ENCODE measurements around the gene P4HB.

P4HB gene

GRCh38 chr17:81808778-81809555, 51.4 kb downstream of the P4HB start:
- no peak for DNase-seq

DNA sequence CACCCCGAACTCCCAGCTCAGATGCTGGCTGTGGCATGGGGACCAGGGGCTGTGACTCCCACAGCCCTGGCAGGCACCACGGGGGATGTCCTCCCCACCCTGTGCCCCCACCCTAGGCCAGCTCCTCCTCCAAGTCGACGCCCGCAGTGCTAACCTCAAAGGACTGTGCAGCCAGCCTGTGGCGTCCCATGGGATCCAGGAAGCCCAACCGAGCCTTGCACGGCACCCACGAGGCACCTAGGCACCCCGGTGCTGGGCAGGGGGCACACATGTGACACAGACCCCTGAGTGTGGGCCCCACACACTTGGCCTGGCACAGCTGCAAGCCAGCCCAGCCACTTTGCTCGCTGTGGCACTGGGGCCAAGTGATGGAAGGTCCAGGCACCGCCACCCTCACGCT, 52.5 kb downstream of the P4HB start:
- DNase-seq = no peak

DNA sequence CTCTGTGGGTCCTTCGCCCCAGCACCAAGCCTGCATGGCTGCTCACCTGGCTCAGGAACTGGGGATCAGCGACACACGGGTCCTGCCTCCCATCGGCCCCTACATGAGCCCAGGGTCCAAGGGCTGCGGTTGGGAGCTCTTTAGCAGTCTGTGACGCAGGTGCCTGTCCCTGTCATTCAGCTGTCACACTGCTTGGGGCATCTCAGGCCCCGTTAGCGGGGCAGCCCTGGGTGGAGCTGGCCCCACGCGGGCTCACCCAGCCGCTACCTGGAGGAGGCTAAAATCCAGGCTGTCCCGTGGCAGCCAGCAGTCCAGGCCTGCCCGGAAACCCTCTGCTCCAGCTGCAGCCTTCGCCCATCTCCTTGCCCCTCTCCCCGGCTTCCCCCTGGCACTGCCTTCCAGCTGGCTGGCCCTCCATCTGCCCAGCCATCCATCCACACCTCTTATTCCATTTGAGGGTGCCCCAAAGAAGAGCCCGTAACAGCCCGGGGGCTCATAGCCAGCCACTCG, 53.1 kb downstream of the P4HB start:
- DNase-seq = no peak

- no peak for DNase-seq
Measured at GRCh38 chr17:81806461-81807209, 53.7 kb downstream of the P4HB start.

GRCh38 chr17:81805707-81806460, 54.5 kb downstream of the P4HB start:
- DNase-seq = no peak

DNA sequence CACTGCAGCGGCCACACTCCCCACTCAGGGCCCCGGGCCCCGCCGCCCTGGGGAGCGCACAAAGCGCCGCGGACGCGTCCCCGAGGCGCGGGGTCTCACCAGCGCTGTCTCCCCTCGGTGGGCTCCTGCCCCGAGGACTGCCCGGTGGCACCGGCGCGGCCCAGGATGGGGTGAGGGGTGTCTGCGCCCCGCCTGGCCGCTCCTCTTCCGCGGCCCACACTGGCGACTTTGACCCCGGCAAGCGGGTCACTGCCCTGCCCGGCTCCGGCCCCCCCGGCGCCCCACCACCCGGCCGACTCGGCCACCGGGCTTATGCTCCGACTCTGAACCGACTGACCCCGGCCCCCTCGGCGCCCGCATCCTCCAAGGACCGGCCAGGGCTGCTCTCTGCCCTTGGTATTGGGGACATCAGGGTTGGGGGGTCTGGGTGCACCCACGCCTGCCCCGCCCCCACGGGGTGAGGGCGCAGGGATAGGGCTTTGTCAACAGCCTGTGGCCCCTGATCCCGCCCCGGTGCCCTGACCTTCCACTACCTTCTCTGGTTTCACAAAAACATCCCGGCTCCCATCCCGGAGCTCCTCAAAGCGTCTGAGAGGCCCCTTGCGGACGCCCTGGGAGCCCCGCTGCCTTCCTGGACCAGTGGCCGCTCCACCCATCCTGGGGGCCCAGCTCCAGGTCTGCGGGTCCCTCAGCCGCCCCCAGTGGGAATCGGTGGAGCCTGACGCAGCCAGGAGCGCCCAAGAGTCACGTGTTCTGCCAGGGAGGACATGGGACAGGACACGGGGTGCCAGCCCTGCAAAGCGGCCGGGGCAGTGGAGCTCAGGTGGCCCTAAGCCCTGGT, 55.6 kb downstream of the P4HB start:
- no peak for DNase-seq

- DNase-seq = no peak
Measured at GRCh38 chr17:81803728-81804558, 56.4 kb downstream of the P4HB start, which contains the start of gene GCGR. GCGR (plus strand) TSS chr17:81804150; CDS start chr17:81809019, 4,869 bp downstream.

DNA sequence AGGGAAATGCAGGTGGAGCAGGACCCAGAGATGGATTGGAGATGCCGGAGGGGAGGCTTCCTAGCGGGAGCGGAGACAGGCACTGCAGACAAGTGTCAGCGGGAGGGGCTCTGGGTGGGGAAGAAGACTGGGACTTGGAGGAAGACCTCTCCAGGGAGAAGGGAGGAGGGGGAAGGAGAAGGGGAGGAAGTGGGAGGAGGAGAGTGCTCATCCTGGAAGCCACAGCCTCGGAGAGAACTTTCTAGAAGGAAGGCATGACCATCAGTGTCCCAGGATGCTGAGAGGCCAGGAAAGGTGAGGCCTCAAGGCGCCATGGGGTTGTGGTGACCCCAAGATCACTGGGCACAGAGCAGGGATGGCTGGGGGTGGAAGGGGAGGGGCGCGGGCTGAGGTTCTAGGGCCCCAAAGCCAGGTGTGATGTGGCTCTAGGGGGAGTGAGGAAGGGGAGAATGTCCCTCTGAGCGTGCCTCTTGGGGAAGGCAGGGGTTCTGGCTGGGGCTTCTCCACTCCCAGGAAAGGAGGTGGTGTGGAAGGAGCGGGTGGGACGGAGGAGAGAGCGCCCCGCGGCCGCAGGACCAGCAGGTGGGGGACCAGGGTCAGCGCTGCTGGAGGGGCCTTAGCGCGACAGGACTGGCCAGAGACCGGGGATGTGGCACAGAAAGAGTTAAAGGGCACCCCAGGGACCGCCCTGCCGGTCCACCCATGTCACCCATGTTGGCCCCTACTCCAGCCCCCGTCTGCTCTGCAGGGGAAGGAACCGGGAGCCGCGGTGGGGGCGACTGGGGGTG, 57.3 kb downstream of the P4HB start:
- no peak for DNase-seq

- no peak for DNase-seq
Measured at GRCh38 chr17:81802048-81802758, 58.1 kb downstream of the P4HB start.

DNA sequence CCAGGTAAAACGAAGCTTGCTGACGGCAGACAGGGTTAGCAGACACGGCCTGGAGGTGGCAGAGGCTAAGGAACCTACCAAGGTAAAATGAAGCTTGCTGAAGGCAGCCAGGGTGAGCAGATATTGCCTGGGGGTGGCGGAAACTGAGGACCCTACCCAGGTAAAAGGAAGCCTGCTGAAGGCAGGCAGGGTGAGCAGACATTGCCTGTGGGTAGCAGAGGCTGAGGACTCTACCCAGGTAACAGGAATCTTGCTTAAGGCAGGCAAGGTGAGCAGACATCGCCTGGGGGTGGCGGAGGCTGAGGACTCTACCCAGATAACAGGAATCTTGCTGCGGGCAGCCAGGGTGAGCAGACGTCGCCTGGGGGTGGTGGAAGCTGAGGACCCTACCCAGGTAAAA, 59.0 kb downstream of the P4HB start:
- DNase-seq = no peak

DNA sequence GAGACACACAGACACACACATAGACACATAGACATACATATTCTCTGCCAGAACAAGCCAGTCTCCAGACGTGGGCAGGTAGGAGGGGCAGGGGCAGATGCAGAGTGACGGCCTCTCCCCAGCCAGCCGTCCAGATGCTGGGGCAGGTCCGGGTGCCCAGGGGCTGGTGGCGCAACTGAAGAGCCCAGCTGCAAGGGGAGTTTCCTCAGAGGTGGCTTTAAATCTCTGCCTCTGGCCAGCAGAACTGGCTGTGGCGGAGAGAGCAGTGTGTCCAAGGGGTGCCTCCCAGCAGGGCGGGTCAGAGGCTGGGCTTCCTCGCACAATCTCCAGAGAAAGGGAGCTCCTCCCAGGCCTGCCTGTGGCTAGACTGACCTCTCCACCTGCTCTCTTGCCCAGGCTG, 65.8 kb downstream of the P4HB start:
- no peak for DNase-seq

- DNase-seq = no peak
Measured at GRCh38 chr17:81794074-81794476, 66.3 kb downstream of the P4HB start.

All from T-helper 2 cell (primary cell).